ENCODE measurements around the gene PNMA8B.

PNMA8B gene

GRCh38 chr19:46463516-46463915 lies 32.2 kb downstream of the PNMA8B start:
- no peak overlapping the region for H3K4me3 ChIP-seq (ENCODE audit: low read length)
- no peak for TF ChIP-seq ZNF274 (IDR thresholded peaks at IDR 0.05; ENCODE audit: low read depth, low read length)

- no peak for TF ChIP-seq ZNF274 (IDR thresholded peaks at IDR 0.05; ENCODE audit: low read depth, low read length)
- H3K4me3 ChIP-seq (ENCODE audit: low read length): no peak overlapping the region
Observed at GRCh38 chr19:46461537-46461936, 34.1 kb downstream of the PNMA8B start.

GRCh38 chr19:46460981-46461380 lies 34.7 kb downstream of the PNMA8B start:
- no peak overlapping the region for H3K4me3 ChIP-seq (ENCODE audit: low read length)
- no peak for TF ChIP-seq ZNF274 (IDR thresholded peaks at IDR 0.05; ENCODE audit: low read depth, low read length)

GRCh38 chr19:46460055-46460454 lies 35.6 kb downstream of the PNMA8B start:
- no peak overlapping the region for H3K4me3 ChIP-seq (ENCODE audit: low read length)
- TF ChIP-seq ZNF274 (IDR thresholded peaks at IDR 0.05; ENCODE audit: low read depth, low read length): no peak

GRCh38 chr19:46456930-46457329 lies 38.7 kb downstream of the PNMA8B start:
- TF ChIP-seq ZNF274 (IDR thresholded peaks at IDR 0.05; ENCODE audit: low read depth, low read length): no peak

GRCh38 chr19:46454244-46454643 lies 41.4 kb downstream of the PNMA8B start:
- H3K4me3 ChIP-seq (ENCODE audit: low read length): no peak overlapping the region
- TF ChIP-seq ZNF274 (IDR thresholded peaks at IDR 0.05; ENCODE audit: low read depth, low read length): no peak

More at GRCh38 chr19:46456930-46457329, 38.7 kb downstream of the PNMA8B start:
- H3K4me3 ChIP-seq (ENCODE audit: low read length): no peak overlapping the region

GRCh38 chr19:46453661-46454060 lies 42.0 kb downstream of the PNMA8B start:
- no peak overlapping the region for H3K4me3 ChIP-seq (ENCODE audit: low read length)
- TF ChIP-seq ZNF274 (IDR thresholded peaks at IDR 0.05; ENCODE audit: low read depth, low read length): no peak

GRCh38 chr19:46452186-46452585 lies 43.5 kb downstream of the PNMA8B start:
- no peak for TF ChIP-seq ZNF274 (IDR thresholded peaks at IDR 0.05; ENCODE audit: low read depth, low read length)
- no peak overlapping the region for H3K4me3 ChIP-seq (ENCODE audit: low read length)

- no peak overlapping the region for H3K4me3 ChIP-seq (ENCODE audit: low read length)
- TF ChIP-seq ZNF274 (IDR thresholded peaks at IDR 0.05; ENCODE audit: low read depth, low read length): no peak
Observed at GRCh38 chr19:46451352-46451751, 44.3 kb downstream of the PNMA8B start.

- no peak overlapping the region for H3K4me3 ChIP-seq (ENCODE audit: low read length)
- no peak for TF ChIP-seq ZNF274 (IDR thresholded peaks at IDR 0.05; ENCODE audit: low read depth, low read length)
Observed at GRCh38 chr19:46450737-46451136, 44.9 kb downstream of the PNMA8B start.

GRCh38 chr19:46449228-46449627 lies 46.4 kb downstream of the PNMA8B start:
- H3K4me3 ChIP-seq (ENCODE audit: low read length): no peak overlapping the region
- no peak for TF ChIP-seq ZNF274 (IDR thresholded peaks at IDR 0.05; ENCODE audit: low read depth, low read length)

GRCh38 chr19:46448601-46449000 lies 47.1 kb downstream of the PNMA8B start:
- TF ChIP-seq ZNF274 (IDR thresholded peaks at IDR 0.05; ENCODE audit: low read depth, low read length): no peak
- H3K4me3 ChIP-seq (ENCODE audit: low read length): no peak overlapping the region

GRCh38 chr19:46447824-46448223 lies 47.8 kb downstream of the PNMA8B start:
- no peak overlapping the region for H3K4me3 ChIP-seq (ENCODE audit: low read length)
- no peak for TF ChIP-seq ZNF274 (IDR thresholded peaks at IDR 0.05; ENCODE audit: low read depth, low read length)

- TF ChIP-seq ZNF274 (IDR thresholded peaks at IDR 0.05; ENCODE audit: low read depth, low read length): no peak
- H3K4me3 ChIP-seq (ENCODE audit: low read length): no peak overlapping the region
Observed at GRCh38 chr19:46447006-46447405, 48.7 kb downstream of the PNMA8B start.

GRCh38 chr19:46446021-46446420 lies 49.6 kb downstream of the PNMA8B start:
- no peak overlapping the region for H3K4me3 ChIP-seq (ENCODE audit: low read length)
- no peak for TF ChIP-seq ZNF274 (IDR thresholded peaks at IDR 0.05; ENCODE audit: low read depth, low read length)

GRCh38 chr19:46442808-46443450 lies 52.7 kb downstream of the PNMA8B start:
- TF ChIP-seq ZNF274 (IDR thresholded peaks at IDR 0.05; ENCODE audit: low read depth, low read length): no peak
- H3K4me3 ChIP-seq (ENCODE audit: low read length): no peak overlapping the region
